HUES48 (cell line): ENCODE results near the gene PATL2.
"Not testable (repeated sequence)": the region's sequence is repeated elsewhere in the genome, so short reads cannot be mapped to it uniquely, and the experiment has no call there.

Source experiments
- H3K27ac ChIP-seq: one replicate; pipeline ENCODE4 v1.7.0; 2013; ENCODE audit warnings: low read depth, low read length, inconsistent platforms
- H3K27me3 ChIP-seq: 2 replicates; pipeline ENCODE4 v1.6.1; 2013; ENCODE audit warnings: mild to moderate bottlenecking, low read length; ENCODE audit not compliant: control insufficient read depth, insufficient read depth
- H3K36me3 ChIP-seq: 2 replicates; pipeline ENCODE4 v1.6.1; 2013; ENCODE audit warnings: low read length; ENCODE audit not compliant: control insufficient read depth, insufficient read depth
- H3K4me1 ChIP-seq: 2 replicates; pipeline ENCODE4 v1.6.1; 2013; ENCODE audit warnings: mild to moderate bottlenecking, low read length; ENCODE audit not compliant: control insufficient read depth, insufficient read depth
- H3K4me3 ChIP-seq: 2 replicates; pipeline ENCODE4 v1.5.1; 2013; ENCODE audit warnings: mild to moderate bottlenecking, low read depth, low read length
- H3K9ac ChIP-seq: 2 replicates; pipeline ENCODE4 v1.6.1; 2013; ENCODE audit warnings: mild to moderate bottlenecking, low read depth, low read length, moderate library complexity
- H3K9me3 ChIP-seq: 2 replicates; pipeline ENCODE4 v1.6.1; 2013; ENCODE audit warnings: low read length; ENCODE audit not compliant: control insufficient read depth, insufficient read depth

PATL2 gene

GRCh38 chr15:44706401-44706800 lies 4.7 kb downstream of the PATL2 start:
- H3K9me3 ChIP-seq, result no peaks in the 10 kb centered on the region
- H3K27ac ChIP-seq, result no peak overlapping the region
- H3K4me1 ChIP-seq, result no peaks in the 10 kb centered on the region
- H3K9ac ChIP-seq, result no peak overlapping the region
- no peaks in the 10 kb centered on the region for H3K36me3 ChIP-seq
- H3K4me3 ChIP-seq, result no peak overlapping the region
- H3K27me3 ChIP-seq, result no peaks in the 10 kb centered on the region

DNA sequence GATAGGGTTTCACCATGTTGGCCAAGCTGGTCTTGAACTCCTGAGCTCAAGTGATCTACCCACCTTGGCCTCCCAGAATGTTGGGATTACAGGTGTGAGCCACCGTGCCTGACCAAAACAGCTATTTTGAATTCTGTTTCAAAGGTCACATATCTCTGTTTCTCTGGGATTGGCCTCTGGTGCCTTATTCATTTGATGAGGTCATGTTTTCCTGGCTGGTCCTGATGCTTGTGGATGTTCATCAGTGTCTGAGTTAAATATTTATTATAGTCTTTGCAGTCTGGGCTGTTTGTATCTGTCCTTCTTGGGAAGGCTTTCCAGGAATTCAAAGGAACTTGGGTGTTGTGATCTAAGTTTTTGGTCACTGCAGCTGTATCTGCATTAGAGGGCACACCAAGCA lies 5.1 kb downstream of the PATL2 start:
- Histone ChIP-seq H3K4me1 (no peaks in the 10 kb centered on the region), H3K4me3 (no peak overlapping the region), H3K9me3 (no peaks in the 10 kb centered on the region), H3K27me3 (no peaks in the 10 kb centered on the region), H3K9ac (no peak overlapping the region), H3K36me3 (no peaks in the 10 kb centered on the region), H3K27ac (no peak overlapping the region)

- not testable (repeated sequence) for H3K27me3 ChIP-seq, H3K9me3 ChIP-seq, H3K27ac ChIP-seq, H3K4me3 ChIP-seq, H3K4me1 ChIP-seq, H3K9ac ChIP-seq, H3K36me3 ChIP-seq
These were observed 10.4 kb downstream of the PATL2 start for GRCh38 chr15:44700676-44701075.

- no peak overlapping the region for H3K27ac ChIP-seq
- no peaks in the 10 kb centered on the region for H3K9me3 ChIP-seq
- H3K4me3 ChIP-seq, result no peak overlapping the region
- H3K4me1 ChIP-seq, result no peaks in the 10 kb centered on the region
- H3K36me3 ChIP-seq, result no peaks in the 10 kb centered on the region
- no peaks in the 10 kb centered on the region for H3K27me3 ChIP-seq
- H3K9ac ChIP-seq, result no peak overlapping the region
These were observed 12.5 kb downstream of the PATL2 start for GRCh38 chr15:44698641-44699040.

DNA sequence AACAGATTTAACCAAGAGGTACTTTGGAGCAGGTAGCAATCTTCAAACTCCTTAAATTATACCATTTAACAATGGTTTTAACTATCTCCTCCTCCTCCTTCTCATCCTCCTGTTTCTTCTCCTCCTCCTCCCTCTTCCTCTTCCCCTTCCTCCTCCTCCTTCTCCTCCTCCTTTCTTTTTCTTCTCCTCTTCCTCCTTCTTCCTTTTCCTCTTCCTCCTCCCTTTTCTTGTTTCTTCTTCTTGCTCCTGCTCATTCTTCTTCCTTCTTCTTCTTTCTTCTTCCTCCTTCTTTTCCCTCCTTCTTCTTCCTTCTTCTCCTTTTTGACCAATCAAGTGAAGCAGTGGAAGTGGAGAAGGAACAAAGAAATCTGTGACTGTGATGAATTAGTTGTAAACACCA lies 14.1 kb downstream of the PATL2 start:
- no peak overlapping the region for H3K27ac ChIP-seq
- H3K27me3 ChIP-seq, result no peaks in the 10 kb centered on the region
- H3K4me1 ChIP-seq, result no peaks in the 10 kb centered on the region
- no peak overlapping the region for H3K9ac ChIP-seq
- no peaks in the 10 kb centered on the region for H3K9me3 ChIP-seq
- no peaks in the 10 kb centered on the region for H3K36me3 ChIP-seq
- H3K4me3 ChIP-seq, result no peak overlapping the region

- Histone ChIP-seq H3K4me1 (no peaks in the 10 kb centered on the region), H3K36me3 (no peaks in the 10 kb centered on the region), H3K27ac (no peak overlapping the region), H3K4me3 (no peak overlapping the region), H3K9ac (no peak overlapping the region), H3K9me3 (no peaks in the 10 kb centered on the region), H3K27me3 (no peaks in the 10 kb centered on the region)
These were observed 15.8 kb downstream of the PATL2 start for GRCh38 chr15:44695294-44695693.

DNA sequence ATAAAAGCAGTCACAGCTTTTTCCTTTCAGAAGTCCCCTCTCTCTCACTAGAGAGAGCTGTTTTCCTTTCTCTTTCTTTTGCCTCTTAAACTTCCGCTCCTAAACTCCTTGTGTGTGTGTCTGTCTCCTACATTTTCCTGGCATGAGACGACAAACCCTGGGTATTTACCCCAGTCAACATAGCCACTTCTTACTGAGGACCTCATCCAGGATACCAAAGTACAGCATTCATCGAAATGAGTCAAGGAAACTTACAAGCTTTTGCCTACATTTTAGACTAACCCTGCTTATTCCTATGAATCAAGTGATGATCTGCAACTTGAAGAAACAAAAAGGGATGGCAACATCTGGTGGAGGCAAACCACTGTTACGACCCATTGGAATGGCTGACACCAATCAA lies 16.7 kb downstream of the PATL2 start:
- H3K36me3 ChIP-seq, result no peaks in the 10 kb centered on the region
- H3K4me1 ChIP-seq, result no peaks in the 10 kb centered on the region
- H3K9me3 ChIP-seq, result no peaks in the 10 kb centered on the region
- H3K9ac ChIP-seq, result no peak overlapping the region
- no peak overlapping the region for H3K4me3 ChIP-seq
- no peaks in the 10 kb centered on the region for H3K27me3 ChIP-seq
- H3K27ac ChIP-seq, result no peak overlapping the region

- H3K27ac ChIP-seq, result no peak overlapping the region
- no peaks in the 10 kb centered on the region for H3K36me3 ChIP-seq
- H3K4me3 ChIP-seq, result no peak overlapping the region
- no peak overlapping the region for H3K9ac ChIP-seq
- no peaks in the 10 kb centered on the region for H3K27me3 ChIP-seq
- no peaks in the 10 kb centered on the region for H3K9me3 ChIP-seq
- no peaks in the 10 kb centered on the region for H3K4me1 ChIP-seq
These were observed 18.5 kb downstream of the PATL2 start for GRCh38 chr15:44692659-44693058.

DNA sequence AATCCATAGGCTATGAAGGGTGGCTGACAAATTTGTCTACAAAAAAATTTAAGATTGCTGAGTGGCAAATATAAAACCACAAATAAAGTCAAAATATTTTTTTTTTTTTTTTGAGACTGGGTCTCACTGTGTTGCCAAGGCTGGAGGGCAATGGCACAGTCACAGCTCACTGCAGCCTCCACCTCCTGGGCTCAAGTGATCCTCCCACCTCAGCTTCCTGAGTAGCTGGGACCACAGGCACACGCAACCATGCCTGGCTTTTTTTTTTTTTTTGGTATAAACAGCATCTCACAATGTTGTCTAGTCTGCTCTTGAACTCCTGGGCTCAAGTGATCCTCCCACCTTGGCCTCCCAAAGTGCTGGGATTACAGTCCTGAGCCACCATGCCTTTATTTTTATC lies 20.9 kb downstream of the PATL2 start:
- H3K9ac ChIP-seq, H3K36me3 ChIP-seq, H3K27me3 ChIP-seq, H3K27ac ChIP-seq, H3K4me1 ChIP-seq, H3K9me3 ChIP-seq, H3K4me3 ChIP-seq: not testable (repeated sequence)

GRCh38 chr15:44689318-44689717 lies 21.8 kb downstream of the PATL2 start:
- H3K4me1 ChIP-seq, H3K9ac ChIP-seq, H3K27me3 ChIP-seq, H3K36me3 ChIP-seq, H3K9me3 ChIP-seq, H3K27ac ChIP-seq, H3K4me3 ChIP-seq: not testable (repeated sequence)

DNA sequence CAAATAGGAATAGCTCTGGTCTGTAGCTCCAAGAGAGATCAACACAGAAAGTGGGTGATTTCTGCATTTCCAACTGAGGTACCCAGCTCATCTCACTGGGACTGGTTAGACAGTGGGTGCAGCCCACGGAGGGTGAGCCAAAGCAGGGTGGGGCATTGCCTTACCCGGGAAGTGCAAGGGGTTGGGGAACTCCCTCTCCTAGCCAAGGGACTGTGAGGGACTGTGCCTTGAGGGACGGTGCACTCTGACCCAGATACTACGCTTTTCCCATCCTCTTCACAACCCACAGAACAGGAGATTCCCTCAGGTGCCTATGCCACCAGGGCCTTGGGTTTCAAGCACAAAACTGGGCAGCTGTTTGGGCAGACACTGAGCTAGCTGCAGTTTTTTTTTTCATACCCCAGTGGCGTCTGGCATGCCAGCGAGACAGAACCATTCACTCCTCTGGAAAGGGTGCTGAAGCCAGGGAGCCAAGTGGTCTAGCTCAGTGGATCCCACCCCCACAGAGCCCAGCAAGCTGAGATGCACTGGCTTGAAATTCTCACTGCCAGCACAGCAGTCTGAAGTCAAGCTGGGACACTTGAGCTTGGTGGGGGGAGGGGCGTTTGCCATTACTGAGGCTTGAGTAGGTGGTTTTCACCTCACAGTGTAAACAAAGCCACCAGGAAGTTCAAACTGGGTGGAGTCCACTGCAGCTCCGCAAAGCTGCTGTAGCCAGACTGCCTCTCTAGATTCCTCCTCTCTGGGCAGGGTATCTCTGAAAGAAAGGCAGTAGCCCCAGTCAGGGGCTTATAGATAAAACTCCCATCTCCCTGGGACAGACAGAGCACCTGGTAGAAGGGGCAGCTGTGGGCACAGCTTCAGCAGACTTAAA lies 28.1 kb downstream of the PATL2 start:
- H3K27me3 ChIP-seq, H3K9ac ChIP-seq: not testable (repeated sequence)

More for the DNA sequence above, 28.1 kb downstream of the PATL2 start:
- H3K36me3 ChIP-seq, H3K4me1 ChIP-seq, H3K9me3 ChIP-seq: not testable (repeated sequence)
- Histone ChIP-seq H3K27ac (peak overlapping the region; percentile 64), H3K4me3 (0 out of 2 replicates have a peak overlapping the region, but pooled peaks have one; percentile 29)
